GM19372 (cell line): ENCODE results near the gene HBQ1.
"Not testable (repeated sequence)": the region's sequence is repeated elsewhere in the genome, so short reads cannot be mapped to it uniquely, and the experiment has no call there.

Source experiments
- ATAC-seq: cut with Tn5 transposase; IDR thresholded peaks from one replicate; pipeline ENCODE4 v1.9.1; 2021; ENCODE audit warnings: mild to moderate bottlenecking, low read depth, moderate library complexity; ENCODE audit not compliant: unreplicated experiment

Gene HBQ1

DNA sequence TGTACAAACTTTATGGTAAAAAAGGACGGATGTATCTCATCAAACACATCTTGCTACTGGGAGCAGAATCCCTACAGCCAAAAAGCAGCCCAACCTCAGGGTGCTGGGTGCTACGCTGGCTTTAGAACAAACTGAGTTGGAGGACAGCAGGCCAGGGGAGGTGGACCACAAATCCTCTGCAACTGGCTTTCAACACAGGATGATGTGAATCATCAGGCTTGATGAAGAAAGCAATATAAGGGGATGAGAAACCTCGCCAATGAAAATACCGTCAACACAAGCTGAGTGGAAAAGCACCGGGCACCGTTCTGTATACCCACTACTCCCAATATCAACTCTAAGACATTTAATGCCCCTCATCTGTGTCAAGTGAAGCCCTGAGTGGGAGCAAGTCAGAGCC is 14.3 kb downstream of the HBQ1 start:
- ATAC-seq, result no peak

DNA sequence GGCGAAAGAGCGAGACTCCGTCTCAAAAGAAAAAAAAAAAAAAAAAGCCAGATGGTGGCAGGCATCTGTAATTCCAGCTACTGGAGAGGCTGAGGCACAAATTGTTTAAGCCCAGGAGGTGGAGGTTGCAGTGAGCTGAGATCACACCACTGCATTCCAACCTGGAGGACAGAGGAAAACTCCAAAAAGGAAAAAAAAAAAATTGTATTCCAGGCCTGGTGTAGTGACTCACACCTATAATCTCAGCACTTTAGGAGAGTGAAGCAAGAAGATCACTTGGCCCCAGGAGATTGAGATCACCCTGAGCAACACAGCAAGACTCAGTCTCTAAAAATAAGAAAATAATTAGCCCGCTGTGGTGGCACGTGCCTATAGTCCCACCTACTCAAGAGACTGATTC is 20.1 kb downstream of the HBQ1 start:
- no peak for ATAC-seq

DNA sequence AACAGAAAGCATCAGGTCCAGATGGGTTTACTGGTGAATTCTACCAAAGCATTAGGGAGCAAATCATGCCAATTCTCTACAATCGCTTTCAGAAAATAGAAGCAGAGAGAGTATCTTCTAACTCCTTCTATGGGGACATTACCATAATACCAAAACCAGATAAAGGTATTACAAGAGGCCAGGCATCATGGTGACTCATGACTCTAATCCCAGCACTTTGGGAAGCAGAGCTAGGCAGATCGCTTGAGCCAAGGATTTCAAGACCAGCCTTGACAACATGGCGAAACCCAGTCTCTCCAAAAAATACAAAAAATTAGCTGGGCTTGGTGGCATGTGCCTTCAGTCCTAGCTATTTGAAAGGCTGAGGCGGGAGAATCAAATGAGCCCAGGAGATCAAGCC is 23.0 kb downstream of the HBQ1 start:
- no peak for ATAC-seq

DNA sequence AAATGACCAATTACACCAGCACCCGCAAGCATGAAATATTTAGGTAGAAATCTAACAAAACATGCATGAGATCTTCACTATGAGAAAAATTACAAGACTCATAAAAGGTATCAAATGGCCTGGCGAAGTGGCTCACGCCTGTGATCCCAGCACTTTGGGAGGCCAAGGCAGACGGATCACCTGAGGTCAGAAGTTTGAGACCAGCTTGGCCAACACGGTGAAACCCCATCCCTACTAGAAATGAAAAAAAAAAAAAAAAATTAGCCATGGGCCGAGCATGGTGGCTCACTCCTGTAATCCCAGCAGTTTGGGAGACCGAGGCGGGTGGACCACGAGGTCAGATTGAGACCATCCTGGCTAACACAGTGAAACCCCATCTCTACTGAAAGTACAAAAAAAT is 23.8 kb downstream of the HBQ1 start:
- ATAC-seq, result not testable (repeated sequence)

DNA sequence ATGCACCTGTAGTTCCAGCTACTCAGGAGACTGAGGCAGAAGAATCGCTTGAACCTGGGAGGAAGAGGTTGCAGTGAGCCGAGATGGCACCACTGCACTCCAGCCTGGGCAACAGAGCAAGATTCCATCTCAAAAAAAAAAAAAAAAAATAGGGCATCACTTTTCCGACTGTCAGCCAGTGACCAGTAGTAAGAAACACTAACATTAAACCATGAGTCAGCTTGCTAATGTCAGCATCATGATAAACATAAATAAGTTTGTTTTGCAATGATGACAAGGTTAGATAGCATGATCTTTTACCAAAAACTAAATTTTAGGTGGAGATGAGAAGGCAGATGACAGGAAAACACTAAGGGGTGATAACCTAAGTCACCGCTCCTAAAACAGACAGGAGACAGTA is 29.1 kb downstream of the HBQ1 start:
- not testable (repeated sequence) for ATAC-seq

DNA sequence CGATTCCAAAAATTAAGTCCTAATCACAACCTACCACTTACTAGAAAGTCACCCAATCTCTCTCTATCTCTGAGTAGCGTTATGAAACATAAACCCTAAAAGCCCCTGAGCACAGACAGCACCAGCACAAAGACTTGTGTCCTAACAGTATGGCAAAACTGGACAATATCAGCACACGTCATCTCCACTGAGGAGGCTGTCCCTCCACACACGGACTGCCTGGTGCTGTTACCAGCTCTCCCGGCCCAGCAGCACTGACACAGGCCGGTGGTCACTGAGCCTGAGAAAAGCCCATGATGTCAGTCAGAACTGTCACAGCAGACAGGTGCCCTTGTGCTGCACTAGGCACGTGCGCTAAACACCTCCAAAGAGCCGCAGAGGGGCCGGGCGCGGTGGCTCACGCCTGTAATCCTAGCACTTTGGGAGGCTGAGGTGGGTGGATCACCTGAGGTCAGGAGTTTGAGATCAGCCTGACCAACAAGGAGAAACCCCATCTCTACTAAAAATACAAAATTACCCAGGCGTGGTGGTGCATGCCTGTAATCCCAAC is 31.4 kb downstream of the HBQ1 start:
- ATAC-seq, result not testable (repeated sequence)

DNA sequence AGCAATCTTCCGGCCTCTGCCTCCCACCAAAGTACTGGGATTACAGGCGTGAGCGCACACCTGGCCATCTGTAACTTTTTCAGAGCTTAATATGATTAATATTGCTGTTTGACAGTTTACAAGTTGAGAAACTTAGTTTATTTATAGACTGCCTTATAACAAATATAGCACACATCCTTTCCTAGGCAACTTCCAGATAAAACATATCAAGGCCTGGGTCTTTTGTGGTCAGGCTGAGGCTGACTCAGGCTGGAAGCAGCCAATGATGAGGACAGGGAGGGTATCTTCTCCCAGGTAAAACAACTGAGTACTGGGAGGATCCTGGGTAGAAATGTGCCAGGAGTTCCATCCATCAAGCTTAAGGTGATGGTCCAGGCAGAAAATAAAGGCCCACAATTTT is 32.7 kb downstream of the HBQ1 start:
- ATAC-seq, result no peak

DNA sequence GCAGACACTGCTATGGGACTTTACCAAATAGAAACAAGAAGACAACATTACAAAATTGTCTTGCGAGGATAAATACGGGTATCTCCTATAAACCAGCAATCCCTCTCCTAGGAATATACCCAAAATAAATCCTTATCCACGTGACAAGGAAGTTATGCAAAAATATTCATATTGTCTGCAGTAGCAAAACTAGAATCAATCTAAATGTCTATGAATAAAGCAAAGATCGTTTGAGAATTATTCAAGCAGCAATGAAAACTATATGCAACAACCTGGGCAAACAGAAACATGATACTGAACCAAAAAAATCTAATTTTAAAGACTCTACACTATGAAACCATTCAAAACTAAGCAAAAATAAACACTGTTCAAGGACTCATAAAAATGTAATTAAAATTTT is 39.8 kb downstream of the HBQ1 start:
- no peak for ATAC-seq

DNA sequence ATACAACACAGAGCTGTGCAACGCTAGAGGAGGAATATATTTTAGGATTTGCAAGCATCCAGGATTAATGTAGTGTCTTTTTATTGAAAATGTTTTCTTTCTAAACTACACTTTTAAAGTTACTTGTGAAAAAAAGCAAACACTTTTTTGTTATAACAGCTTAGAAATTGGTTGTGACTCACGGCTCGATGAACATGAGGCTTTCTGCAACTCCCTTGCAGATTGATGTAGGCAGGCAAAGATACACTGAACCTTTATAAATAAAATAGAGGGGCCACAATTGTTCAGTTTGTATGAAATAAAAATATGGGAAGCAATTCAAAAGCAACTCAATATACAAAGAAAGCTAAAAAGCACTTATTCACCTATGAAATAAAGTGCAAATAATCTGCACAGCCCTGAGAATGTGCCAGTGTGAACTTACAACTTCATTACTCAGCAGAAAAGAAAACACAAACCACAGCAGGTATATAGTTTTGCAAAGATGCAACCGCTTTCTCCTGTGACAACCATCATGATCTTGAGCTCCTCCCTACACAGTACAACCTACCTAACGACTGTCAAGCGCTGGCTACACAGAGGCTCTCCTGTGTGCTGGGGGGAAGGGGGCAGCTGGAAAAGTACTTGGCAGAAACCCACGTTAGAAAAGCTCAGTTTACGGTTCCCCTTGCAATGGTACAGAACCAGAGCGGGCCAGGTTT is 48.0 kb downstream of the HBQ1 start:
- no peak for ATAC-seq

DNA sequence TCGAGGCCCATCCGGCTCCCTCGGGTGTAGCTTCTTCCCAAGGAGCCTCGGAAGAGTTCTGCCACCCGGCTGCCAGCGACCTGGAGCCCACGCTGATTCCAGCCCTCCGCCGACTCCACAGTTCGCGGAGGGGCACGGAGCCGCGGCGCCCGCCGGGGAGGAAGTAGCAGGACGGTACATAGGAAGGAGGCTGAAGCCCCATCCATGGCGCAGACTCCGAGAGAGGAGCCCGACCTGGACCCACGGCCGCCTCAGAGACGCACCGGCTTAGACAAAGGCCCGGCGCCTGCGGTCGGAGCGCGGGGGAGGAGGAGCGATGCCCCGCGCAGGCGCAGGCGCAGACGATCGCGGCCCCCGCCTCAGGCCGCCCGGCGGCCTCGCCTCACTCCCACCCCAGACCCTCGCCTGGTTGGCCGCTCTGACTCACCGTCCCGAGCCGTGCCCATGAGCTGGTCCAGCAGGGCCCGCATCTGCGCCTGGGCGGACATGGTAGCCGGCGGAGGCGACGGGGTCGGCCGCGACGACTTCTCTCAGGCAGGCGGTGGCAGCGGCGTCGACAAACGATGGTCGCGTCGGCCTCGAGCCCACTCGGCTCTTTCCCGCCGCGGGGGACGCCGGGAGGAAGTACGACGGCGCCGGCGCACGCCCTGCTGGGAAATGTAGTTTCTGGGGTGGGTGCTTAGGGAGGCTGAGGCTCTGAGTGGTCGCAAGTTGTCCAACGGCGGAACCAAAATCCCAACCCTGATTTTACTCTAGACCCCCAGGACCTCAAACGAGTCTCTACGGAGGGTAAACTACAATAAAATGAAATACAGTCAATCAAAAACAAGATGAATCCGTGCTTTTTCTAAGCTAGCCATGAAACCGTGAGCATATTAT is 48.8 kb downstream of the HBQ1 start, which contains the start of gene LUC7L:
Gene LUC7L (minus strand): TSS at position 598 of the 879 bp plus-strand sequence. CDS start 110 bp downstream, at position 488.
- peak; percentile 84 for ATAC-seq

DNA sequence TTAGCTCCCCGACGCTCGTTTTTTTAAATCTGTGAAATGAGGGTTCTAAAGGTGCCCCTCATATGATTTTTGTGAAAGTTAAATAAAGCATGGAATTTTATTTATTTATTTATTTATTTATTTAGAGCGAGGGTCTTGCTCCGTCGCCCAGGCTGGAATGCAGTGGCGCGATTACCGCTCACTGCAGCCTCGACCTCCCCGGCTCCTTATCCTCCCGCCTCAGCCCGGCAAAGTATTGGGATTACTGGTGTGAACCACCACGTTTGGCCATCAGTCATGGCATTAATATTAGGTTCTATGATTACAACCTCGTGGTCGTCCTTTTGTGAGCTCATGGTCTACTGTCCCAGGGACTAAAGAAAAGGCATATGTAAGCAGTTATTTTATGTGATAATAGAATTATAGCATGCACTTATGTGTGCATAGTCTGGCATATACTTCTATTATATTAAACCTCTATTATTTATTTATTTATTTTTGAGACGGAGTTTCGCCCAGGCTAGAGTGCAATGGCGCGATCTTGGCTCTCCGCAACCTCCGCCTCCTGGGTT is 49.5 kb downstream of the HBQ1 start:
- ATAC-seq, result no peak

DNA sequence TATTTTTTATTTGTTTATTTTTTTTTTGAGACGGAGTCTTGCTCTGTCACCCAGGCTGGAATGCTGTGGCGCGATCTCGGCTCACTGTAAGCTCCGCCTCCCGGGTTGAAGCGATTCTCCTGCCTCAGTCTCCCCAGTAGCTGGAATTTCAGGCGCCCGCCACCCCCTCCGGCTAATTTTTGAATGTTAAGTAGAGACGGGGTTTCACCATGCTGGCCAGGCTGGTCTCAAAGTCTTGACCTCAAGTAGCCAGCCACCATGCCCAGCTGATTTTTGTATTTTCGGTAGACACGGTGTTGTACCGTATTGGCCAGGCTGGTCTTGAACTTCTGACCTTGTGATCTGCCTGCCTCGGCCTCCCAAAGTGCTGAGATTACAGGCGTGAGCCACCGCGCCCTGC is 50.1 kb downstream of the HBQ1 start:
- ATAC-seq, result not testable (repeated sequence)
